GM18867 (cell line): ENCODE data around the gene PROM1.

Experiments used
- ATAC-seq: cut with Tn5 transposase; IDR thresholded peaks from one replicate; pipeline ENCODE4 v1.9.1; 2021; ENCODE audit warnings: mild to moderate bottlenecking, moderate library complexity; ENCODE audit not compliant: unreplicated experiment

PROM1 gene

DNA sequence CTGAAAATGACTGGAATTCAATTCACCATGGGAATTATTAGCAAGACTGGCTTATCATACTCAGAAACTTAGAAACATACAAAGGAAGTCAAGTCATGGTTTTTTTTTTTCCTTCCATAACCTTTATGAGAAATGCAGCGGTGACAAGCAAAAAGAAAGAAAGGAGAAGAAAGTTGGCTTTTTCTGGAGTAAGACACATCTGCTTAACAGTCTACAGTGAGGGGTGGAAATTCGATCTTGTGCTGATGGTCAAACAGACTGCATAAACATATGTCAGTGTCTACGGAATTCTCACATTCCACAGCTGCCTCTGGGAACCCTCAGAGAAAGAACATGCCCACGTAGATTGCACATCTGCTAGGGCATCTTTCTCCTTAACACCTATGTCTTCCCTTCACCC, 54.6 kb downstream of the PROM1 start:
- ATAC-seq = no peak

DNA sequence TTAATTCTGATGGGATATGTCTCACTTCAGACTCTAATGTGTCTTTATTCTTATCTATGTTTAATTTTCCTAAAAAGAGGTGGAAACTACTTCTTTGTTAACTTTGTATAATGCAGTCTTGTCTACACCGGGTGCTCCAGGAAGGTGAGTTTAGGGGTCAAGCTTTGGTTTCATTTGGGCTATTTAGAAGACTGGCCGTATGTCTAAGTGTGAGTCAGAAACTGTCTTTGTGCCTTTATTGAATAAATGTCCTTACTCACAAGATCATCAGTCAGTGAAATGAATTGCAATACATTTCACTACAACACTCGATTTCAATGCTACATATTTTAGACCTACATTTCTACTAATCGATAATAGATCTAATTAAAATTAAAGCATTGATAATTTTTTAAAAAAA, 56.2 kb downstream of the PROM1 start:
- no peak for ATAC-seq

- ATAC-seq = no peak
Observed at GRCh38 chr4:16027114-16027513, 56.7 kb downstream of the PROM1 start.

GRCh38 chr4:16026160-16026761, 57.6 kb downstream of the PROM1 start:
- ATAC-seq = no peak

GRCh38 chr4:16025268-16025667, 58.6 kb downstream of the PROM1 start:
- ATAC-seq = no peak

GRCh38 chr4:16023776-16024408, 59.9 kb downstream of the PROM1 start:
- no peak for ATAC-seq

- no peak for ATAC-seq
Observed at GRCh38 chr4:16021804-16022560, 61.8 kb downstream of the PROM1 start.

GRCh38 chr4:16019649-16020048, 64.2 kb downstream of the PROM1 start:
- ATAC-seq = no peak

DNA sequence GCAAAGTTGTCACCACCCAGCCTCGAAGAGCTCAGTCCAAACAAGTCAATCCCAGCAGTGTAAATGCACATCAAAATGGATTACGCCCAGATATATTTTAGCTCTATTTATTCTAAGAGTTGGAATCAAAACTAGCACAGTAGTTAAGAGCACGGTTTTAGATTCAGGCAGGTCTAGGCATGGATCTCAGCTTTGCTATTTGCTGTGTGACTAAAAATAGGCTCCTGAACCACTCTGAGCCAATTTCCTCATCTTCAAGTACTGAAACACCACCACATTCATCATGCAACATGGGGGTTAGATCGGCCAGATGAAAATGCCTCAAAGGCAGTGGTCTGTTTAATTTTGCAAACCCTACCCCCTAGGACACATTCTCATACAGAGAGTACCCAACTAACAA, 65.0 kb downstream of the PROM1 start:
- no peak for ATAC-seq

DNA sequence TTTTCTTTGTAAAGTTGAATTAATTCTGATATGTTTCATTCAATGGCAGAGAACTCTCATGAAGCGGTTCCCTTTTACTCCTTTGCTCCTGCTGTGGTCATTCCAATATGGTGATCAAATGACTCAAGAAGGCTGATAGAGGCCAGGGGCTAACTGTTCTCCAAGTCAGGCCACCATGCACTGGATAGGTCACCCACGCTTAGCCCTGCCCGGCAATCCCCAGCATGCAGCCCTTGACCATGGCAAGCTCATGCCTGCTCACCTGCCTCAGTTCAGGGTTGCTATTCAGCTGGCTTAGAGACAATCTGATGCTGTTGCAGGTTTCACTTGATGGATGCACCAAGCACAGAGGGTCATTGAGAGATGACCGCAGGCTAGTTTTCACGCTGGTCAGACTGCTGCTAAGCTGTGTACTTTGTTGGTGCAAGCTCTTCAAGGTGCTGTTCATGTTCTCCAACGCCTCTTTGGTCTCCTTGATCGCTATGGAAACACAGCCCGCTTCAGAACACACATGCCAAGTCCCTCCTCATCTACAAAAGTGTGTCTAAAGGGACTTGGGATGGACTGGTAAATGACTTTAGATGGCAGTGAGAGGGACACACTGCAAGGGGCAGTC, 65.7 kb downstream of the PROM1 start:
- no peak for ATAC-seq

DNA sequence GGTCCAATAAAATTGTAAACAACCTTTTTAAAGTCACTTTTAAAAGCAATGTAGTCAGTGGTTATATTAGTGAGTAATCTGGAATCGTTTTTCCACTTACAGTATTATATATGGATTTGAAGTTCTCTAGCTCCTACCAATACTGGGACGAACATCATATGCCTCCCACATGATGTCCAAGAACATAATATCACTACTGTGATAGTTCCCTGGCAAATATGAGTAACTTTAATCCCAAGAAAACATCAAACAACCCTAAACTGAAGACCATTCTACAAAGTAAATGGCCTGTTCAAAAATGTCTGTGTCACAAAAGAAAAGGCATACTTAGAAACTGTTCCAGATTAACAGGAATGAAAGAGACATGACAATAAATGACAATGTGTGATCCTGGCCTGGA, 67.3 kb downstream of the PROM1 start:
- ATAC-seq = no peak

DNA sequence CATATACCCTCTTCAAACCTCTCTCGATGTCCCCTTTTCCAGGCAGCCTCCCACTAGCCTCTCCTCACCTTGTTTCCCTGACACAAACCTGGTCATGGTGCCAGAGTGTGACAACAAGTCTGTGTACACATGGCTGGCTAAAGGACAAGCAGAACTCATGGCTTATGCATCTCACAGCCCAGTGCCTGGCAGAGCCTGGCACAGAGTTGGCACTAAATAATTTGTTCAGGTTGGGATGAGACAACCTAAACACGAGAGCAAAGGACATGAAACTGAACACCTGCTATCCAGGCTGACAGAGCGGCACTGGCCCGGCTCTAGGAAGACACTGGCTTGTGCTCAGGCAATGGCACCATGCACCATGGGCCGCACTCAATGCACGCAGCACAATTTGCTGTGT, 72.7 kb downstream of the PROM1 start:
- no peak for ATAC-seq

DNA sequence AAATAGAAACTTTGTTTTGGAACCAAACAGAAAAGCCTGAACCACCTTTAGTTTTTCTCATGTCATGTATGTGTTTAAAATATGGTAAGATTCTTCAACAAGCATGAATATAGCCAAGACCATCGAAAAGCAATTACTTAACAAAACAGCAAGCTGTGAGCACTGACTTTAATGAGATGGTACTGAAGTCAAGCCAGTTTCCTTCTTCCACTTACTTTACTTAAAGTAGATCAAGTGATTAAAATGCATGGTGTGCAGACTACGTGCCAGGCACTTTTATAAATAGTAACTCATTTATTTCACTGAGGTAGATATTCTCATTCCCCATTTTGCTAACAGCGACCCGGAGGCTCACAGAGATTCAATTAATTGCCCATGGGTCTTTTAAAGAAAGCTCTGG, 74.7 kb downstream of the PROM1 start:
- no peak for ATAC-seq

DNA sequence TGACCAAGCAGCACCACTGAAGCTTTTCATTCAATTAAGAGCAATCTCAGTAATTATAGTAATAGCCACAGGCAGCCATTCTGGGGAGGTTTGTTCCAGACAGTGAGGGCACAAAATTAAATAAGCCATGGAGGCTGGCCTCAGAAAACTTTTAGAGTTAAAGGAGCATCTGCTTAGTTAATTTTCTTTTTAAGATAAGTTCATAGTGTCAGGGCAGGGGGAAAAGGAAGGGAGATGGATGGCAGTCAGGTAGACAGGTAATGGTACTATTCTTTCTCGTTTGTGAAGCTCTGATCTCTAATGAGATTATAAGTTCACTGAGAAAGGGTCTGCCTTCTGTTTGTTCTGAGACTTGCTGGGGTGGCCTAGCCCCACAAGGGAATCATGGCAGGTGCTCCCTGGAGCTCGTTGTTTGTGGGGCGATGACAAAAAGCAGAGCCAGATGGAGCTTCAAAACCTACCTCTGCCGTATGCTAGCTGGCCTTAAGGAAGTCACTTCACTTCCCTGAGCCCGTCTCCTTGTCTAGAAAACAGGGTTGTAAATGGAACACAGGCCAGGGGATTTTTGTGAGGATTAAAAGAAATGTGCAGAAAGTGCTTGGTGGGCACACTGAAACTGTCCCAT, 76.2 kb downstream of the PROM1 start:
- ATAC-seq = no peak

DNA sequence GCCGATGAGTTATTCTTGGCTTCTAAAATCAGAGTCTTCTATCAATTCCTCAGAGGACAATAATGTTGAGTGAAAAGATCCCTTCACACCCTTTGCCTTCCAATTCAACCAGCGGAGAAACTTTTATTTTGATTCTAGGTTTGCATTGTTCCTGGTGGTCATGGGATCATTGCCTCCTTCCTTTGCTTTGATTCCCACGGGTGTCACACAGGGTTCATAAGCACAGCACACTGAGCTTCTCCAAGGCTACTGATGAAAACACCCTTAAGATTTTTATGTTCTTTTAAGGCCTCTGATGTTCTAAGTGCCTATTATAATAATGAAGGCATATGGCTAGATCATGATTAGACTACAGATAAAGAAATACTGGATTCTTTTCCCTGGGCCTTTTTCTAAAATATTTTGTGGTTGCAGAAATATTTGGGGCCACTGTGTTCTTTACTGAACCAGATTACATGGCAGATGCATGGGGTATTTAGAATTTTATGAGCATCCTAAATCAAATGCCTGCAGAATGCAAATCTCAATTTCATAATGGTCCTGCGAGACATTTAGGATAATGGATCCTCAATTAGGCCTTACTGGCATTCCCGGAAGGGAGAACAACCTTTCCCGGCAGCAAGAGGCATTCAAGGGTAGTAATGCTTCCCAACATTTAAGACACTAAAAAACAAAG, 76.9 kb downstream of the PROM1 start:
- no peak for ATAC-seq

- no peak for ATAC-seq
Observed at GRCh38 chr4:16005676-16006075, 78.1 kb downstream of the PROM1 start.

DNA sequence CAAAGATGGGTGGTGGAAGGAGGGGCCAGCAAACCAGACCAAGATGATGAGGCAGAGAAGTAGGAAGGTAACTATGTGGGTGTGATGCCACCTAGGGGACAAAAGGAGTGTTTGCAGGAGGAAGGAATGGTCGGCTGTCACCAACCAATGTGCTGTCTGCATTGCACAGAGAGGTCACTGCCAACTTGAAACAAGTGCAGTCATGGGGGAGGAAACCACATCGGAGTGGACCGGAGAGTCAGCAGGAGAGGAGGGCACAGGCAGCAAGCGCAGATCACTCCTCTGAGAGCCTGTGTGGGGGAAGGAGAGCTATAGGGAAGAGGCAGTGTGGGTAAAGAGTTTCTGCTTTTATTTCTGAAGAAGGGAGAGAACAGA, 82.4 kb downstream of the PROM1 start:
- peak; percentile 97 for ATAC-seq

DNA sequence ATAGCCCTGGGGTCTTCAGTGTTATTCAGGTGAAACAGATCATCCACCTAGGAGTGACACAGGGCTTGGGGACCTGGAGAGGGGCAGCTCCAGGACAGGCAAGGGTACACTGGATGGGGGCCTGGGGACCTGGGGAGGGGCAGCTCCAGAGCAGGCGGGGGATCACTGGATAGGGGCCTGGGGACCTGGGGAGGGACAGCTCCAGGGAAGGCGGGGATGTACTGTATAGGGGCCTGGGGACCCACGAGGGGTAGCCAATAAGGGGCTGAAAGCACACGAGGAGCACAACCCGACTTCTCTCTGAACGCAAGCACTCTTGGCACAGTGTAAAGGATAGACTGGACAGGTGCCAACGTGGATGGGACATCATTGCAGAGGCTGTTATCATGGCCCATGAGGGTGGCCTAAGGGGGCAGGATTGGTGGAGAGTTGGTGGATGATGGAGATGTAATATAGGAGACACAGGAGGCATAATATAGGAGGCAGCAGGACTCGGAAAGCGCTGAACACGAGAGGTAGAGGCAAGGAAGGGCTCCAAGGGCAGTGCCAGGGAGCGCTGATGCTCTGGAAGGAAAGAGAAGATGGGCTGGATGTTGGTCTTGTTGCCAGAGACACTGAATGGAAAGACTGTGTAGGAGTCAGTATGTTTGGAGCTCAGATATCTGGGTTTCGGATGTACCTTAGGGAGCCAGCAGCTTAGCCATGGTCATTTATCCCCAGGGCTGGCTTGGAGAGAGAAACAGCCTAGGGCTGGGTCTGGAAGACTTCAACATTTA, 82.9 kb downstream of the PROM1 start:
- ATAC-seq = no peak

DNA sequence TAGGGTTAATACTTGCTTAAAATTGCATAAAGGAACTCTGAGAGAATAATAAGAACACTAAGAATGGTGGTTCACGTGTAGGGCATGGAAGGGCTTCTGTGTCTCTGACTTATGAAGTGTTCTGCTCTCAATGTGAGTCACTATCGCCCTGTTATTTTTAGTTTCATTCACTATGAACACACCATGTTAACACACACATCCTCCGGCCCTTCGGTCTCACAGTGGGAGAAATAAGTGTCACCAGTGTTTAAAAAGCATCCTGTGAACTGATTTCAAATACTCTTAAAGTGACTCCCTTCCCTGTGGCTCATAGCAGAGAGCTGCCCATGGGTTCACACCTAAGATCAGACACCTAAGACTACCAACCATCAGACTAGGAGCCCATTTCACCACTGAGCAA, 87.0 kb downstream of the PROM1 start:
- peak; percentile 71 for ATAC-seq

GRCh38 chr4:15995826-15996225, 88.0 kb downstream of the PROM1 start:
- no peak for ATAC-seq
